HCT116 (cell line): ENCODE measurements around the gene ADA. TPM values are rescaled to one million over a fixed set of nuclear protein-coding genes. Genes with fewer than 3 reads are reported as not detected.
A peak's percentile ranks its signal among the peaks of the same experiment; 100 is the strongest.

Source experiments
- ATAC-seq: fragments of 200-7000 bp; cut with Tn5 transposase; 2 replicates; pipeline ENCODE4 v1.9.1; 2020; ENCODE audit warnings: mild to moderate bottlenecking, moderate library complexity
- BruUV-seq: library from RNA; stranded (reverse); fragments of 400-500 nt; replicated peaks from 2 replicates; lab custom pipeline; 2021; lab: Mats Ljungman, UMichigan
- CTCF ChIA-PET: fragments of 300-600 bp; sonication (Branson Sonifier 250); formaldehyde crosslinking; loops from one replicate; lab custom pipeline; 2021; ENCODE audit warnings: antibody characterized with exemption; lab: Charles Lee
- POLR2A ChIA-PET: fragments of 300-600, 350-600 bp; sonication (Branson Sonifier 250); formaldehyde crosslinking; loops from one replicate; lab custom pipeline; 2021; ENCODE audit warnings: antibody characterized with exemption; lab: Charles Lee
- RAD21 ChIA-PET, 2 experiments: fragments of 300-600 bp; sonication (Branson Sonifier 250); formaldehyde crosslinking; loops; one replicate each; lab custom pipeline; 2023; ENCODE audit warnings: low total read pairs in 2 of 2; ENCODE audit not compliant: uncharacterized antibody in 2 of 2, unreplicated experiment in 2 of 2, low non-redundant PET in 1 of 2; lab: Charles Lee
- DNase-seq: peaks from one replicate; pipeline ENCODE4 v3.0.0-alpha.2; 2010; ENCODE audit warnings: low read depth, low spot score
- H2AFZ ChIP-seq: fragments of 200-600 bp; shearing (Covaris generic), sonication (generic); 2 replicates; pipeline ENCODE4 v1.6.1; 2017; ENCODE audit warnings: low read depth, mixed run types, mixed read lengths, antibody characterized with exemption, low read length; ENCODE audit not compliant: poor library complexity, severe bottlenecking
- H3K27ac ChIP-seq: 2 replicates; pipeline ENCODE4 v1.5.1; 2012; ENCODE audit warnings: low read depth, low read length
- H3K27me3 ChIP-seq: fragments of 200-600 bp; sonication (generic); 2 replicates; pipeline ENCODE4 v1.6.1; 2016; ENCODE audit warnings: mixed run types, low read length, mixed read lengths; ENCODE audit not compliant: insufficient read depth
- H3K36me3 ChIP-seq, 2 experiments: fragments of 200-500 bp in 1 of 2; fragments of 200-600 bp in 1 of 2; sonication (Bioruptor generic) in 1 of 2; sonication (generic) in 1 of 2; 2 replicates each; pipeline versions ENCODE4 v1.5.1 to v1.6.1; 2014 to 2016; ENCODE audit warnings: low read length in 2 of 2, inconsistent platforms in 1 of 2, mixed read lengths in 1 of 2, mixed run types in 1 of 2; ENCODE audit not compliant: insufficient read depth in 2 of 2, control insufficient read depth in 1 of 2
- H3K4me1 ChIP-seq, 2 experiments: fragments of 200-600 bp in 1 of 2; sonication (generic) in 1 of 2; 2 replicates each; pipeline versions ENCODE4 v1.5.1 to v1.6.1; 2012 to 2017; ENCODE audit warnings: low read length in 2 of 2, inconsistent platforms in 1 of 2, mild to moderate bottlenecking in 1 of 2, mixed read lengths in 1 of 2, mixed run types in 1 of 2, moderate library complexity in 1 of 2; ENCODE audit not compliant: insufficient read depth in 2 of 2, control insufficient read depth in 1 of 2
- H3K4me2 ChIP-seq: fragments of 200-600 bp; sonication (generic); 2 replicates; pipeline ENCODE4 v1.6.1; 2017; ENCODE audit warnings: mixed run types, low read length, mixed read lengths
- H3K4me3 ChIP-seq, 2 experiments: fragments of 200-600 bp in 1 of 2; sonication (generic) in 1 of 2; replicated peaks in 1 of 2; 2 replicates each; pipeline ENCODE4 v1.5.1; 2011 to 2016; ENCODE audit warnings: low read length in 2 of 2, control low read depth in 1 of 2, low read depth in 1 of 2, mild to moderate bottlenecking in 1 of 2, mixed read lengths in 1 of 2, mixed run types in 1 of 2
- H3K79me2 ChIP-seq: fragments of 200-600 bp; sonication (generic); 2 replicates; pipeline ENCODE4 v1.6.1; 2017; ENCODE audit warnings: mild to moderate bottlenecking, mixed run types, low read length, moderate library complexity, mixed read lengths; ENCODE audit not compliant: insufficient read depth
- H3K9ac ChIP-seq: fragments of 200-600 bp; sonication (generic); 2 replicates; pipeline ENCODE4 v1.6.1; 2016; ENCODE audit warnings: low read length, mixed read lengths
- H3K9me2 ChIP-seq: fragments of 200-600 bp; sonication (generic), shearing (Covaris generic); 2 replicates; pipeline ENCODE4 v1.6.1; 2017; ENCODE audit warnings: mixed run types, mild to moderate bottlenecking, moderate library complexity; ENCODE audit not compliant: insufficient read depth
- H3K9me3 ChIP-seq, 2 experiments: fragments of 200-500 bp in 1 of 2; fragments of 200-600 bp in 1 of 2; sonication (Bioruptor generic) in 1 of 2; sonication (generic) in 1 of 2; 2 replicates each; pipeline ENCODE4 v1.6.1; 2014 to 2017; ENCODE audit warnings: low read length in 2 of 2, mixed read lengths in 2 of 2, inconsistent platforms in 1 of 2, low read depth in 1 of 2, mild to moderate bottlenecking in 1 of 2, mixed run types in 1 of 2, moderate library complexity in 1 of 2; ENCODE audit not compliant: control insufficient read depth in 1 of 2, insufficient read depth in 1 of 2
- H4K20me1 ChIP-seq: fragments of 200-600 bp; sonication (generic), shearing (Covaris generic); 2 replicates; pipeline ENCODE4 v1.6.1; 2017; ENCODE audit warnings: mixed run types, mild to moderate bottlenecking, moderate library complexity; ENCODE audit not compliant: insufficient read depth
- CEBPB ChIP-seq: IDR thresholded peaks from 2 replicates; pipeline ENCODE4 v1.6.1; 2012; ENCODE audit warnings: low read depth
- CTCF ChIP-seq, 3 experiments: fragments of 200-600 bp in 1 of 3; sonication (generic) in 1 of 3; IDR thresholded peaks in 2 of 3; conservative IDR thresholded peaks in 1 of 3; 2 replicates each; pipeline ENCODE4 v1.5.1; 2012 to 2017; ENCODE audit warnings: low read depth in 2 of 3, low read length in 2 of 3, antibody characterized with exemption in 1 of 3, borderline replicate concordance in 1 of 3, control low read depth in 1 of 3, mild to moderate bottlenecking in 1 of 3, mixed read lengths in 1 of 3, mixed run types in 1 of 3, moderate library complexity in 1 of 3; ENCODE audit not compliant: insufficient read depth in 1 of 3
- EGR1 ChIP-seq: IDR thresholded peaks from 2 replicates; pipeline ENCODE4 v1.6.1; 2012; ENCODE audit warnings: low read depth
- EZH2 ChIP-seq: fragments of 200-600 bp; sonication (generic); IDR thresholded peaks from 2 replicates; pipeline ENCODE4 v1.6.1; 2017; ENCODE audit warnings: antibody characterized with exemption, mixed run types
- FOSL1 ChIP-seq: IDR thresholded peaks from 2 replicates; pipeline ENCODE4 v1.6.1; 2012; ENCODE audit warnings: low read depth
- JUND ChIP-seq: IDR thresholded peaks from 2 replicates; pipeline ENCODE4 v1.6.1; 2012
- POLR2A ChIP-seq: IDR thresholded peaks from 2 replicates; pipeline ENCODE4 v1.7.0; 2011; ENCODE audit warnings: borderline replicate concordance; ENCODE audit not compliant: insufficient read depth, insufficient read length; ENCODE audit errors: extremely low read depth
- POLR2AphosphoS5 ChIP-seq: IDR thresholded peaks from 2 replicates; pipeline ENCODE4 v1.6.1; 2011; ENCODE audit warnings: mild to moderate bottlenecking, low read depth, low read length, moderate library complexity
- RAD21 ChIP-seq: IDR thresholded peaks from 2 replicates; pipeline ENCODE4 v1.6.1; 2012; ENCODE audit warnings: low read depth, mild to moderate bottlenecking
- SRF ChIP-seq: IDR thresholded peaks from 2 replicates; pipeline ENCODE4 v1.6.1; 2012; ENCODE audit warnings: low read depth
- TCF7L2 ChIP-seq: IDR thresholded peaks from 2 replicates; pipeline ENCODE4 v1.7.0; 2011; ENCODE audit warnings: borderline replicate concordance, inconsistent platforms; ENCODE audit not compliant: insufficient read depth, insufficient read length; ENCODE audit errors: extremely low read depth
- ZFX ChIP-seq: fragments of 450-650 bp; IDR thresholded peaks from 2 replicates; pipeline ENCODE4 v1.6.1; 2017
- intact Hi-C: fragments of 100-400 bp; cut with micrococcal nuclease; formaldehyde crosslinking; loops from 2 replicates; pipeline ENCODE4 v1.10.0; 2022
- total RNA-seq: library from RNA; stranded (reverse); gene quantifications from one replicate; pipeline ENCODE4 v1.2.1, GENCODE V29; 2021; ENCODE audit not compliant: unreplicated experiment

Gene ADA
- total RNA-seq, 1 experiment from 2014 or later = 25.9 TPM

- no peak for TF ChIP-seq CEBPB
- no peak for TF ChIP-seq FOSL1
- TF ChIP-seq RAD21 = no peak
- TF ChIP-seq POLR2AphosphoS5 = no peak
- TF ChIP-seq TCF7L2 = no peak
- TF ChIP-seq ZFX = no peak
- no peak for TF ChIP-seq POLR2A
- no peak for TF ChIP-seq SRF
- no peak for TF ChIP-seq EGR1
- no peak for TF ChIP-seq JUND
Measured at GRCh38 chr20:44689809-44690208, 38.3 kb upstream of the ADA start (continued).

GRCh38 chr20:44688053-44688625, 36.6 kb upstream of the ADA start:
- Histone ChIP-seq H3K4me3 (no peak overlapping the region), H4K20me1 (no peaks in the 10 kb centered on the region), H3K4me2 (no peak overlapping the region), H3K79me2 (no peaks in the 10 kb centered on the region), H3K27ac (no peak overlapping the region), H3K36me3 (no peaks in the 10 kb centered on the region), H3K9me3 (peaks cover 0 to 5% of the 10 kb centered on the region in 2 experiments; a peak in 1 of 4 replicates), H2AFZ (no peak overlapping the region), H3K9ac (no peak overlapping the region), H3K4me1 (peaks cover 12 to 30% of the 10 kb centered on the region in 2 experiments), H3K27me3 (no peaks in the 10 kb centered on the region), H3K9me2 (no peaks in the 10 kb centered on the region)
- POLR2A ChIA-PET = no interaction called here
- BruUV-seq = no TSS peak
- RAD21 ChIA-PET = interaction anchor here in 1 of 2 experiments (0.7 kb wide), 1 partner anchor 523 kb away, joined by 3 read pairs; no protein-coding TSS in a partner anchor
- DNase-seq (no peak), ATAC-seq (no peak)
- intact Hi-C loops = no loop called here
- TF ChIP-seq EZH2 (no peak), CTCF (IDR thresholded peaks at IDR 0.05 in 2 of 3, conservative IDR thresholded peaks at IDR 0.05 in 1 of 3; ENCODE audit: borderline replicate concordance in 1 of 3, insufficient read depth in 1 of 3, low read depth in 2 of 3, low read length in 2 of 3) (peak in 2 of 3 experiments; percentile 24 to 32; a peak in 3 of 6 replicates)
- CTCF ChIA-PET = interaction anchor here (1.1 to 7.5 kb wide), 2 partner anchors 41 to 44 kb away, joined by 3 to 160 read pairs; no protein-coding TSS in a partner anchor
